HCT116 (cell line): ENCODE results near the gene INKA2. TPM values are rescaled to one million over a fixed set of nuclear protein-coding genes. Genes with fewer than 3 reads are reported as not detected.

Experiments
- ATAC-seq: fragments of 200-7000 bp; cut with Tn5 transposase; 2 replicates; pipeline ENCODE4 v1.9.1; 2020; ENCODE audit warnings: mild to moderate bottlenecking, moderate library complexity
- BruUV-seq: library from RNA; stranded (reverse); fragments of 400-500 nt; replicated peaks from 2 replicates; lab custom pipeline; 2021; lab: Mats Ljungman, UMichigan
- CTCF ChIA-PET: fragments of 300-600 bp; sonication (Branson Sonifier 250); formaldehyde crosslinking; loops from one replicate; lab custom pipeline; 2021; ENCODE audit warnings: antibody characterized with exemption; lab: Charles Lee
- POLR2A ChIA-PET: fragments of 300-600, 350-600 bp; sonication (Branson Sonifier 250); formaldehyde crosslinking; loops from one replicate; lab custom pipeline; 2021; ENCODE audit warnings: antibody characterized with exemption; lab: Charles Lee
- RAD21 ChIA-PET, 2 experiments: fragments of 300-600 bp; sonication (Branson Sonifier 250); formaldehyde crosslinking; loops; one replicate each; lab custom pipeline; 2023; ENCODE audit warnings: low total read pairs in 2 of 2; ENCODE audit not compliant: uncharacterized antibody in 2 of 2, unreplicated experiment in 2 of 2, low non-redundant PET in 1 of 2; lab: Charles Lee
- DNase-seq: peaks from one replicate; pipeline ENCODE4 v3.0.0-alpha.2; 2010; ENCODE audit warnings: low read depth, low spot score
- H2AFZ ChIP-seq: fragments of 200-600 bp; shearing (Covaris generic), sonication (generic); 2 replicates; pipeline ENCODE4 v1.6.1; 2017; ENCODE audit warnings: low read depth, mixed run types, mixed read lengths, antibody characterized with exemption, low read length; ENCODE audit not compliant: poor library complexity, severe bottlenecking
- H3K27ac ChIP-seq: 2 replicates; pipeline ENCODE4 v1.5.1; 2012; ENCODE audit warnings: low read depth, low read length
- H3K27me3 ChIP-seq: fragments of 200-600 bp; sonication (generic); 2 replicates; pipeline ENCODE4 v1.6.1; 2016; ENCODE audit warnings: mixed run types, low read length, mixed read lengths; ENCODE audit not compliant: insufficient read depth
- H3K36me3 ChIP-seq, 2 experiments: fragments of 200-500 bp in 1 of 2; fragments of 200-600 bp in 1 of 2; sonication (Bioruptor generic) in 1 of 2; sonication (generic) in 1 of 2; 2 replicates each; pipeline versions ENCODE4 v1.5.1 to v1.6.1; 2014 to 2016; ENCODE audit warnings: low read length in 2 of 2, inconsistent platforms in 1 of 2, mixed read lengths in 1 of 2, mixed run types in 1 of 2; ENCODE audit not compliant: insufficient read depth in 2 of 2, control insufficient read depth in 1 of 2
- H3K4me1 ChIP-seq, 2 experiments: fragments of 200-600 bp in 1 of 2; sonication (generic) in 1 of 2; 2 replicates each; pipeline versions ENCODE4 v1.5.1 to v1.6.1; 2012 to 2017; ENCODE audit warnings: low read length in 2 of 2, inconsistent platforms in 1 of 2, mild to moderate bottlenecking in 1 of 2, mixed read lengths in 1 of 2, mixed run types in 1 of 2, moderate library complexity in 1 of 2; ENCODE audit not compliant: insufficient read depth in 2 of 2, control insufficient read depth in 1 of 2
- H3K4me2 ChIP-seq: fragments of 200-600 bp; sonication (generic); 2 replicates; pipeline ENCODE4 v1.6.1; 2017; ENCODE audit warnings: mixed run types, low read length, mixed read lengths
- H3K4me3 ChIP-seq, 2 experiments: fragments of 200-600 bp in 1 of 2; sonication (generic) in 1 of 2; replicated peaks in 1 of 2; 2 replicates each; pipeline ENCODE4 v1.5.1; 2011 to 2016; ENCODE audit warnings: low read length in 2 of 2, control low read depth in 1 of 2, low read depth in 1 of 2, mild to moderate bottlenecking in 1 of 2, mixed read lengths in 1 of 2, mixed run types in 1 of 2
- H3K79me2 ChIP-seq: fragments of 200-600 bp; sonication (generic); 2 replicates; pipeline ENCODE4 v1.6.1; 2017; ENCODE audit warnings: mild to moderate bottlenecking, mixed run types, low read length, moderate library complexity, mixed read lengths; ENCODE audit not compliant: insufficient read depth
- H3K9ac ChIP-seq: fragments of 200-600 bp; sonication (generic); 2 replicates; pipeline ENCODE4 v1.6.1; 2016; ENCODE audit warnings: low read length, mixed read lengths
- H3K9me2 ChIP-seq: fragments of 200-600 bp; sonication (generic), shearing (Covaris generic); 2 replicates; pipeline ENCODE4 v1.6.1; 2017; ENCODE audit warnings: mixed run types, mild to moderate bottlenecking, moderate library complexity; ENCODE audit not compliant: insufficient read depth
- H3K9me3 ChIP-seq, 2 experiments: fragments of 200-500 bp in 1 of 2; fragments of 200-600 bp in 1 of 2; sonication (Bioruptor generic) in 1 of 2; sonication (generic) in 1 of 2; 2 replicates each; pipeline ENCODE4 v1.6.1; 2014 to 2017; ENCODE audit warnings: low read length in 2 of 2, mixed read lengths in 2 of 2, inconsistent platforms in 1 of 2, low read depth in 1 of 2, mild to moderate bottlenecking in 1 of 2, mixed run types in 1 of 2, moderate library complexity in 1 of 2; ENCODE audit not compliant: control insufficient read depth in 1 of 2, insufficient read depth in 1 of 2
- H4K20me1 ChIP-seq: fragments of 200-600 bp; sonication (generic), shearing (Covaris generic); 2 replicates; pipeline ENCODE4 v1.6.1; 2017; ENCODE audit warnings: mixed run types, mild to moderate bottlenecking, moderate library complexity; ENCODE audit not compliant: insufficient read depth
- CBX3 ChIP-seq: IDR thresholded peaks from 2 replicates; pipeline ENCODE4 v1.6.1; 2012; ENCODE audit warnings: low read depth
- FOSL1 ChIP-seq: IDR thresholded peaks from 2 replicates; pipeline ENCODE4 v1.6.1; 2012; ENCODE audit warnings: low read depth
- MAX ChIP-seq: IDR thresholded peaks from 2 replicates; pipeline ENCODE4 v1.6.1; 2012
- SP1 ChIP-seq: IDR thresholded peaks from 2 replicates; pipeline ENCODE4 v1.6.1; 2012; ENCODE audit warnings: low read depth
- TCF7L2 ChIP-seq: IDR thresholded peaks from 2 replicates; pipeline ENCODE4 v1.7.0; 2011; ENCODE audit warnings: borderline replicate concordance, inconsistent platforms; ENCODE audit not compliant: insufficient read depth, insufficient read length; ENCODE audit errors: extremely low read depth
- YY1 ChIP-seq: IDR thresholded peaks from 2 replicates; pipeline ENCODE4 v1.6.1; 2011; ENCODE audit warnings: low read length, low read depth, moderate library complexity, mild to moderate bottlenecking; ENCODE audit not compliant: insufficient replicate concordance; ENCODE audit errors: extremely low read depth
- ZBTB33 ChIP-seq: IDR thresholded peaks from 2 replicates; pipeline ENCODE4 v1.6.1; 2011; ENCODE audit warnings: mild to moderate bottlenecking, low read length, moderate library complexity; ENCODE audit not compliant: insufficient replicate concordance; ENCODE audit errors: extremely low read depth
- intact Hi-C: fragments of 100-400 bp; cut with micrococcal nuclease; formaldehyde crosslinking; loops from 2 replicates; pipeline ENCODE4 v1.10.0; 2022
- total RNA-seq: library from RNA; stranded (reverse); gene quantifications from one replicate; pipeline ENCODE4 v1.2.1, GENCODE V29; 2021; ENCODE audit not compliant: unreplicated experiment

The INKA2 gene
- total RNA-seq, 1 experiment from 2014 or later = 4.0 TPM

GRCh38 chr1:111738133-111738435 is 1.1 kb downstream of the INKA2 start (continued):
- TF ChIP-seq YY1 = no peak
- no peak for TF ChIP-seq MAX
- TF ChIP-seq TCF7L2 = no peak

- Histone ChIP-seq H2AFZ (no peak overlapping the region), H3K4me3 (peak overlapping the region; percentile 53 to 59), H3K27ac (no peak overlapping the region), H3K9me3 (no peaks in the 10 kb centered on the region)
- no peak for TF ChIP-seq CBX3
- TF ChIP-seq ZBTB33 = no peak
- no peak for TF ChIP-seq FOSL1
- TF ChIP-seq SP1 = no peak
- no peak for TF ChIP-seq MAX
- TF ChIP-seq, all 23 proteins: peak for 0
- no peaks in the 10 kb centered on the region for H3K79me2 ChIP-seq
- H3K36me3 ChIP-seq = no peaks in the 10 kb centered on the region
- no peaks in the 10 kb centered on the region for H4K20me1 ChIP-seq
- no peak for DNase-seq
- peaks cover 15 to 28% of the 10 kb centered on the region in 2 experiments; a peak in 3 of 4 replicates for H3K4me1 ChIP-seq
- ChIA-PET POLR2A (interaction anchor here (1.2 kb wide), 2 partner anchors 9 to 10 kb away, joined by 3 to 5 read pairs; no protein-coding TSS in a partner anchor), RAD21 (interaction anchor here in 1 of 2 experiments (1.1 kb wide), 1 partner anchor 10 kb away, joined by 3 read pairs; no protein-coding TSS in a partner anchor), CTCF (interaction anchor here (1.2 to 2.5 kb wide), 4 partner anchors 10 to 255 kb away, joined by 3 to 22 read pairs (median 7); no protein-coding TSS in a partner anchor)
- BruUV-seq = no TSS peak
- H3K9me2 ChIP-seq = no peaks in the 10 kb centered on the region
- no peak for ATAC-seq
- intact Hi-C loops = no loop called here
- H3K27me3 ChIP-seq = no peaks in the 10 kb centered on the region
- peak overlapping the region; percentile 49; the same call in 1 of the 2 replicates for H3K9ac ChIP-seq
- H3K4me2 ChIP-seq = peak overlapping the region; percentile 81
These were observed 1.7 kb downstream of the INKA2 start for GRCh38 chr1:111737216-111738132.
